ENCODE measurements around the gene CCDC182. TPM values are rescaled to one million over a fixed set of nuclear protein-coding genes. Genes with fewer than 3 reads are reported as not detected.

CCDC182 gene
- total and polyA plus RNA-seq, 2 donors from 2014 or later = not detected

GRCh38 chr17:57785022-57785421 is 39.9 kb upstream of the CCDC182 start:
- Histone ChIP-seq H3K27ac (ENCODE audit: low read depth in 2 of 2, low read length in 2 of 2) (no peak overlapping the region), H3K27me3 (ENCODE audit: control insufficient read depth, insufficient read depth, low read length) (no peaks in the 10 kb centered on the region), H3K4me3 (ENCODE audit: low read length in 3 of 3) (no peak overlapping the region), H3K36me3 (ENCODE audit: control insufficient read depth in 2 of 3, insufficient read depth in 3 of 3, low read length in 3 of 3) (no peaks in the 10 kb centered on the region), H3K4me1 (ENCODE audit: control insufficient read depth in 2 of 3, insufficient read depth in 2 of 3, low read depth in 1 of 3, low read length in 3 of 3) (peaks cover 0 to 4% (median 0%) of the 10 kb centered on the region in 3 donors), H3K9ac (ENCODE audit: low read length in 3 of 3) (no peak overlapping the region), H3K9me3 (ENCODE audit: control insufficient read depth in 2 of 3, insufficient read depth in 1 of 3, low read length in 3 of 3) (no peaks in the 10 kb centered on the region)
- no peak for TF ChIP-seq CTCF (IDR thresholded peaks at IDR 0.05; ENCODE audit: borderline replicate concordance, extremely low read depth, insufficient read depth)
- DNase-seq (peak in 3 of 5 donors; percentile 74 to 94 (median 90)), FAIRE-seq (no peak)
- intact Hi-C loops (cut with DNase I) = no loop called here

GRCh38 chr17:57784226-57784895 is 39.3 kb upstream of the CCDC182 start:
- TF ChIP-seq CTCF (IDR thresholded peaks at IDR 0.05; ENCODE audit: borderline replicate concordance, extremely low read depth, insufficient read depth) = no peak
- Histone ChIP-seq H3K27ac (ENCODE audit: low read depth in 2 of 2, low read length in 2 of 2) (no peak overlapping the region), H3K27me3 (ENCODE audit: control insufficient read depth, insufficient read depth, low read length) (no peaks in the 10 kb centered on the region), H3K9ac (ENCODE audit: low read length in 3 of 3) (no peak overlapping the region), H3K9me3 (ENCODE audit: control insufficient read depth in 2 of 3, insufficient read depth in 1 of 3, low read length in 3 of 3) (no peaks in the 10 kb centered on the region), H3K4me1 (ENCODE audit: control insufficient read depth in 2 of 3, insufficient read depth in 2 of 3, low read depth in 1 of 3, low read length in 3 of 3) (peaks cover 0 to 4% (median 0%) of the 10 kb centered on the region in 3 donors), H3K36me3 (ENCODE audit: control insufficient read depth in 2 of 3, insufficient read depth in 3 of 3, low read length in 3 of 3) (no peaks in the 10 kb centered on the region), H3K4me3 (ENCODE audit: low read length in 3 of 3) (no peak overlapping the region)
- FAIRE-seq (no peak), DNase-seq (no peak)
- intact Hi-C loops (cut with DNase I) = no loop called here

- intact Hi-C loops (cut with DNase I) = no loop called here
Observed at GRCh38 chr17:57783338-57783742, 38.2 kb upstream of the CCDC182 start.

More at GRCh38 chr17:57783338-57783742, 38.2 kb upstream of the CCDC182 start:
- peak; percentile 78 for TF ChIP-seq CTCF (IDR thresholded peaks at IDR 0.05; ENCODE audit: borderline replicate concordance, extremely low read depth, insufficient read depth)
- H3K36me3 ChIP-seq (ENCODE audit: control insufficient read depth in 2 of 3, insufficient read depth in 3 of 3, low read length in 3 of 3) = no peaks in the 10 kb centered on the region
- H3K4me1 ChIP-seq (ENCODE audit: control insufficient read depth in 2 of 3, insufficient read depth in 2 of 3, low read depth in 1 of 3, low read length in 3 of 3) = peaks cover 0 to 4% (median 0%) of the 10 kb centered on the region in 3 donors
- H3K9me3 ChIP-seq (ENCODE audit: control insufficient read depth in 2 of 3, insufficient read depth in 1 of 3, low read length in 3 of 3) = no peaks in the 10 kb centered on the region
- peak overlapping the region in 1 of 3 donors; percentile 27 for H3K4me3 ChIP-seq (ENCODE audit: low read length in 3 of 3)
- DNase-seq (peak; percentile 87 to 95 (median 93)), FAIRE-seq (no peak)
- H3K9ac ChIP-seq (ENCODE audit: low read length in 3 of 3) = no peak overlapping the region
- H3K27me3 ChIP-seq (ENCODE audit: control insufficient read depth, insufficient read depth, low read length) = no peaks in the 10 kb centered on the region
- H3K27ac ChIP-seq (ENCODE audit: low read depth in 2 of 2, low read length in 2 of 2) = no peak overlapping the region
